ENCODE results near the gene COX4I1. TPM values are rescaled to one million over a fixed set of nuclear protein-coding genes. Genes with fewer than 3 reads are reported as not detected.
"Not testable (repeated sequence)": the region's sequence is repeated elsewhere in the genome, so short reads cannot be mapped to it uniquely, and the experiment has no call there.

COX4I1 gene
- total RNA-seq, 2 experiments from 2014 or later, result 422 to 473 TPM

- Mint-ChIP-seq H3K4me3 (no peak overlapping the region), H3K9me3 (ENCODE audit: low read depth) (no peaks in the 10 kb centered on the region), H3K36me3 (peaks cover 36% of the 10 kb centered on the region), H3K27me3 (no peaks in the 10 kb centered on the region), H3K4me1 (peaks cover 42% of the 10 kb centered on the region), H3K27ac (no peak overlapping the region)
- no peak for DNase-seq
- ATAC-seq, result no peak
- CTCF ChIA-PET, result no interaction called here
Measured at GRCh38 chr16:85796152-85796551, 3.3 kb upstream of the COX4I1 start.

- Mint-ChIP-seq H3K4me3 (no peak overlapping the region), H3K4me1 (peaks cover 45% of the 10 kb centered on the region), H3K9me3 (ENCODE audit: low read depth) (no peaks in the 10 kb centered on the region), H3K36me3 (peaks cover 35% of the 10 kb centered on the region), H3K27me3 (no peaks in the 10 kb centered on the region), H3K27ac (no peak overlapping the region)
- CTCF ChIA-PET, result interaction anchor here (1.3 to 1.5 kb wide), 2 partner anchors 25 to 682 kb away, joined by 3 to 5 read pairs; no protein-coding TSS in a partner anchor
- DNase-seq, result no peak
- no peak for ATAC-seq
Measured at GRCh38 chr16:85796599-85796998, 2.9 kb upstream of the COX4I1 start.

- CTCF ChIA-PET, result interaction anchor here (0.7 to 1.8 kb wide), 3 partner anchors 21 to 23 kb away, joined by 3 to 6 read pairs (median 5); no protein-coding TSS in a partner anchor
- ATAC-seq, result no peak
- Mint-ChIP-seq H3K27ac (peak overlapping the region; percentile 75), H3K4me1 (peaks cover 49% of the 10 kb centered on the region), H3K27me3 (no peaks in the 10 kb centered on the region), H3K9me3 (ENCODE audit: low read depth) (no peaks in the 10 kb centered on the region), H3K4me3 (peak overlapping the region; percentile 86), H3K36me3 (peaks cover 34% of the 10 kb centered on the region)
- no peak for DNase-seq
Measured at GRCh38 chr16:85798283-85798776, 1.2 kb upstream of the COX4I1 start.

GRCh38 chr16:85798901-85799496 is 496 bp upstream of the COX4I1 start:
- ATAC-seq (peak; percentile 64), DNase-seq (peak; percentile 63)
- H3K4me3 Mint-ChIP-seq, result peak overlapping the region; percentile 86
- no peaks in the 10 kb centered on the region for H3K27me3 Mint-ChIP-seq
- H3K27ac Mint-ChIP-seq, result peak overlapping the region; percentile 86
- CTCF ChIA-PET, result interaction anchor here (0.7 to 1.8 kb wide), 2 partner anchors 20 to 23 kb away, joined by 3 to 6 read pairs; no protein-coding TSS in a partner anchor
- H3K9me3 Mint-ChIP-seq (ENCODE audit: low read depth), result no peaks in the 10 kb centered on the region
- peaks cover 52% of the 10 kb centered on the region for H3K4me1 Mint-ChIP-seq
- H3K36me3 Mint-ChIP-seq, result peaks cover 39% of the 10 kb centered on the region

GRCh38 chr16:85800321-85800669 is 800 bp downstream of the COX4I1 start:
- no peaks in the 10 kb centered on the region for H3K9me3 Mint-ChIP-seq (ENCODE audit: low read depth)
- no peaks in the 10 kb centered on the region for H3K27me3 Mint-ChIP-seq
- H3K4me3 Mint-ChIP-seq, result peak overlapping the region; percentile 86
- CTCF ChIA-PET, result interaction anchor here (1.4 to 1.9 kb wide), 3 partner anchors 187 to 245 kb away, joined by 4 to 9 read pairs (median 6); no protein-coding TSS in a partner anchor
- no peak for DNase-seq
- peaks cover 43% of the 10 kb centered on the region for H3K36me3 Mint-ChIP-seq
- no peak for ATAC-seq
- peak overlapping the region; percentile 84 for H3K27ac Mint-ChIP-seq
- H3K4me1 Mint-ChIP-seq, result peaks cover 53% of the 10 kb centered on the region

- CTCF ChIA-PET, result interaction anchor here (1.3 kb wide), 1 partner anchor 16 kb away, joined by 5 read pairs; no protein-coding TSS in a partner anchor
- peaks cover 52% of the 10 kb centered on the region for H3K36me3 Mint-ChIP-seq
- no peak overlapping the region for H3K27ac Mint-ChIP-seq
- no peak for ATAC-seq
- no peaks in the 10 kb centered on the region for H3K9me3 Mint-ChIP-seq (ENCODE audit: low read depth)
- H3K4me3 Mint-ChIP-seq, result no peak overlapping the region
- H3K4me1 Mint-ChIP-seq, result peaks cover 33% of the 10 kb centered on the region
- H3K27me3 Mint-ChIP-seq, result no peaks in the 10 kb centered on the region
- DNase-seq, result no peak
Measured at GRCh38 chr16:85803570-85803969, 4.1 kb downstream of the COX4I1 start.

- Mint-ChIP-seq H3K4me1 (peaks cover 27% of the 10 kb centered on the region), H3K9me3 (ENCODE audit: low read depth) (no peaks in the 10 kb centered on the region), H3K27ac (no peak overlapping the region), H3K4me3 (no peak overlapping the region), H3K36me3 (peaks cover 52% of the 10 kb centered on the region), H3K27me3 (no peaks in the 10 kb centered on the region)
- no peak for DNase-seq
- ATAC-seq, result no peak
- CTCF ChIA-PET, result interaction anchor here (1.4 kb wide), 1 partner anchor 146 kb away, joined by 4 read pairs; no protein-coding TSS in a partner anchor
Measured at GRCh38 chr16:85805442-85806045, 6.0 kb downstream of the COX4I1 start.

GRCh38 chr16:85806539-85806938 is 7.0 kb downstream of the COX4I1 start:
- H3K4me1 Mint-ChIP-seq, result peaks cover 17% of the 10 kb centered on the region
- H3K27me3 Mint-ChIP-seq, result peaks cover 1% of the 10 kb centered on the region
- CTCF ChIA-PET, result interaction anchor here (1.4 kb wide), 1 partner anchor 147 kb away, joined by 4 read pairs; no protein-coding TSS in a partner anchor
- peaks cover 45% of the 10 kb centered on the region for H3K36me3 Mint-ChIP-seq
- H3K27ac Mint-ChIP-seq, result no peak overlapping the region
- no peak overlapping the region for H3K4me3 Mint-ChIP-seq
- DNase-seq (no peak), ATAC-seq (no peak)
- H3K9me3 Mint-ChIP-seq (ENCODE audit: low read depth), result no peaks in the 10 kb centered on the region

GRCh38 chr16:85807340-85807739 is 7.8 kb downstream of the COX4I1 start:
- ATAC-seq; H3K9me3 Mint-ChIP-seq (ENCODE audit: low read depth); DNase-seq; H3K27ac Mint-ChIP-seq; H3K4me3 Mint-ChIP-seq; H3K27me3 Mint-ChIP-seq; CTCF ChIA-PET: not testable (repeated sequence)
- peaks cover 37% of the 10 kb centered on the region for H3K36me3 Mint-ChIP-seq
- H3K4me1 Mint-ChIP-seq, result peaks cover 10% of the 10 kb centered on the region

GRCh38 chr16:85808104-85808503 is 8.6 kb downstream of the COX4I1 start:
- DNase-seq; H3K9me3 Mint-ChIP-seq (ENCODE audit: low read depth); H3K27ac Mint-ChIP-seq; H3K4me3 Mint-ChIP-seq; CTCF ChIA-PET; ATAC-seq; H3K4me1 Mint-ChIP-seq: not testable (repeated sequence)
- Mint-ChIP-seq H3K36me3 (peaks cover 31% of the 10 kb centered on the region), H3K27me3 (peaks cover 12% of the 10 kb centered on the region)

- H3K36me3 Mint-ChIP-seq, result peaks cover 23% of the 10 kb centered on the region
- peaks cover 15% of the 10 kb centered on the region for H3K27me3 Mint-ChIP-seq
- H3K4me1 Mint-ChIP-seq, result peaks cover 4% of the 10 kb centered on the region
- CTCF ChIA-PET, result interaction anchor here (0.6 to 2.6 kb wide), 4 partner anchors 11 to 178 kb away, joined by 3 to 8 read pairs (median 4); no protein-coding TSS in a partner anchor
- no peaks in the 10 kb centered on the region for H3K9me3 Mint-ChIP-seq (ENCODE audit: low read depth)
- no peak overlapping the region for H3K4me3 Mint-ChIP-seq
- DNase-seq (no peak), ATAC-seq (no peak)
- no peak overlapping the region for H3K27ac Mint-ChIP-seq
Measured at GRCh38 chr16:85808926-85809325, 9.4 kb downstream of the COX4I1 start.

- DNase-seq, result no peak
- CTCF ChIA-PET, result interaction anchor here (1.1 to 2.6 kb wide), 3 partner anchors 10 to 177 kb away, joined by 3 to 8 read pairs (median 4); no protein-coding TSS in a partner anchor
- Mint-ChIP-seq H3K27ac (no peak overlapping the region), H3K27me3 (peaks cover 15% of the 10 kb centered on the region), H3K4me1 (peaks cover 2% of the 10 kb centered on the region), H3K36me3 (peaks cover 21% of the 10 kb centered on the region), H3K9me3 (ENCODE audit: low read depth) (no peaks in the 10 kb centered on the region), H3K4me3 (no peak overlapping the region)
- no peak for ATAC-seq
Measured at GRCh38 chr16:85809645-85810044, 10.2 kb downstream of the COX4I1 start.

- Mint-ChIP-seq H3K27me3 (peaks cover 15% of the 10 kb centered on the region), H3K36me3 (peaks cover 15% of the 10 kb centered on the region), H3K27ac (no peak overlapping the region), H3K4me3 (no peak overlapping the region), H3K4me1 (peaks cover 2% of the 10 kb centered on the region), H3K9me3 (ENCODE audit: low read depth) (no peaks in the 10 kb centered on the region)
- DNase-seq, result no peak
- no peak for ATAC-seq
- CTCF ChIA-PET, result interaction anchor here (1.2 to 2.6 kb wide), 3 partner anchors 9 to 177 kb away, joined by 3 to 8 read pairs (median 4); no protein-coding TSS in a partner anchor
Measured at GRCh38 chr16:85810097-85810741, 10.7 kb downstream of the COX4I1 start.
